GM19463 (cell line): Measurements from ENCODE around the gene PTK6.
A peak's percentile ranks its signal among the peaks of the same experiment; 100 is the strongest.
"Not testable (repeated sequence)": the region's sequence is repeated elsewhere in the genome, so short reads cannot be mapped to it uniquely, and the experiment has no call there.

Experiments
- ATAC-seq: cut with Tn5 transposase; IDR thresholded peaks from one replicate; pipeline ENCODE4 v1.9.1; 2021; ENCODE audit warnings: mild to moderate bottlenecking, moderate library complexity; ENCODE audit not compliant: unreplicated experiment

The PTK6 gene

DNA sequence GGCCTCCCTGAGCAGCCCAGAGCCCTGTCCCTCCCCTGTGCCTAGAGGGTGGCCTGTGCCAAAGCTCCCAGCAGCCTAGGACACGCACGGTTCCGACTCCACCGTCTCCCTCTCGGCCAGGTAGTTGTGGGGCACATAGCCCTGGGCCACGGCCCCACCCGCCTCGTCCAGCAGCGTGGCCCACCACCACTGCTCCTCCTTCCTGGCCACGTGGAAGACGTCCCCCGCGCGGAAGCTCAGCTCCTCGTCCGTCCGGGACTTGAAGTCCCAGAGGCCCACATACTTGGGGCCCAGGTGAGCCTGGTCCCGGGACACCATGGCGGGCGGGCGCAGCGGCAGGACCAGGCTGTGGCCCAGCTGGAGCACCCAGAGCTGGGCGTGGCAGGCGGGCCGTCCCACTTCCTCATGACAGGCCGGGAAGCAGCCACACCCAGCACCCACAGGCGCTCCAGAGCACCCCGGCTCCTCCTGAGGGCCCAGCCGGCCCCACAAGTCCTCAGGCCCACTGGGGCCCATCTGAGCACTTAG lies at the start of gene PTK6:
Gene PTK6, minus strand, starts transcription at position 380 of the 528 bp plus-strand sequence. Its CDS starts 62 bp downstream, at position 318.
- peak; percentile 24 for ATAC-seq

DNA sequence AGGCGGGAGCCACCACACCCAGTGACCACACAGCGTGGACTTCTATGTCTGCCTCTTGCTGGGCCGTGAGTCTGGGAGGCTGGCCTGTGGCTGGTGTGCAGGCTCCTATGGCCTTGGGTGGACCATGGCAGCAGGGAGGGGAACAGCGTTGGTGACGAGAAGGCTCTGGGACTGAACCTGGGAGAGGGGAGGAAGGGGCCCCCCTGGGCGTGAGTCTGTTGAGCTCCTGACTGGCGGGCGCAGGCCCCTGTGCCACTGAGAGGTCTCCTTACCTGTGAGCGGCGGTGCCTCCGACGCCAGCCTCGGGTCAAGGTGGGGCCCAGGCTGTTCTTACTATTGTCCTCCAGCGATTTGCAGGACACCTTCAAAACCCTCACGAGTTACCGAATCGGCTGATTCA lies 49.6 kb upstream of the PTK6 start:
- ATAC-seq: no peak

DNA sequence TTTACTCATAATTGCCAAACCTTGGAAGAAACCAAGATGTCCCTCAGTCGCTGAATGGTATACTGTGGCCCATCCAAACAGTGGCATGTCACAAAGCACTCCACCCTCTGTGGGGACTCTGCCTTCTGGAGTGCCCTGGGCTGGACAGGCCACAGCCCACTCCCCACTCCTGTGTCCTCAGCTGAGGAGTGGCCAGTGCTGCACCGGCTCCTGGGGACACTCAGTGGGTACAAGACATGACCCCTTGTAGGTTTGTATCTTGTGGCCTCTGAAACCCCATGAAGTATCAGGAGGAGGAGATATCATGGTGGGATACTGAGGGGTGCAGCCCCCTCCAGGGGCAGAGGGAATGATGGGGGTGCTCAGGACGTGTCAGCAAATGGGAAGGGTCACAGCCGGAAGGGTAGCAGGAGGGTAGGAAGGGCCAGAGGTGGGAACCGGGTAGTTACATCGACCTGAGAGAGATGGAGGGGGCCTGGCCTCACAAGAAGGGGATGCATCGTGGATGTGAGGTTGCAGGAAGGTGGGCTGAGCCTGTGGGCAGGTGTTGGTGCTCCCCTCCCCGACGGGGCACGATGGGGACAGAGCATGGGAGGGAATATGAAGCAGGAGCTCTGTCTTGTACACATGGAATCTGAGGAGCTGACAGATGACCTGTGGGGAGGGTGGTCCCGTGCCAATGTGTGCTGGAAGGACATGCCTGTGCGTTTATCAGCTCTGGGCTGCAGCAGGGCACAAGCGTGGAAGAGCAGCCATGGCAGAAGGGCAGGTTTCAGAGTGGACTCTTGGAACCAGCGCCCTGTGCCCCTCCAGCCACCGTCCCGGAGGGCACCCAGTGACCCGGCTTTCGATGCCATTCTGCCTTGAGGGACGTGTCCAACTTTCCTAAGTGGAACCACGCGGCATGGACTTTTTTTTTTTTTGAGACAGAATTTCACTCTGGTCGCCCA lies 48.7 kb upstream of the PTK6 start:
- no peak for ATAC-seq

DNA sequence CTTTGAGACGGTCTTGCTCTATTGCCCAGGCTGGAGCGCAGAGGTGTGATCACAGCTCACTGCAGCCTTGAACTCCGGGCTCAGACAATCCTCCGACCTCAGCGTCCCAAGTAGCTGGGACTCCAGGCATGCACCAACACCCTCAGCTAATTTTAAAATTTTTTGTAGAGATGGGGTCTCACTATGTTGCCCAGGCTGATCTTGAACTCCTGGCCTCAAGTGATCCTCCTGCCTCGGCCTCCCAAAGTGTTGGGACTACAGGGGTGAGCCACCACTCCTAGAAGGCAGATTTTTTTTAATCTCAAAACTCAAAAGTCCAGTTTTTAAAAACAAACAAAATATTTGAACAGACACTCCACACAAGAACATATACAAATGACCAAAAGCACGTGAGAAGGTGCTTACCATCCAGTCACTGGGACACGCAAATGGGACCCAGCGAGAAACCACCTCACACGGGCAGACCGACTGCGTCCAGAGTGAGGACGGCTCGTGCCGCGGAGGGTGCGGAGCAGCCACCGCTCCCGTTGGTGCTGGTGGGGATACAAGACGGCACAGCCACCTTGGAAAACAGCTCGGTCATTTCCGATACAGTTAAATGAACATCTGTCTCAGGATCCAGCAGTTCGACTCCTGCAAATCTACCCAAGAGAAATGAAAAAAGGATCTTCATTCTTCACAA lies 45.3 kb upstream of the PTK6 start:
- no peak for ATAC-seq

DNA sequence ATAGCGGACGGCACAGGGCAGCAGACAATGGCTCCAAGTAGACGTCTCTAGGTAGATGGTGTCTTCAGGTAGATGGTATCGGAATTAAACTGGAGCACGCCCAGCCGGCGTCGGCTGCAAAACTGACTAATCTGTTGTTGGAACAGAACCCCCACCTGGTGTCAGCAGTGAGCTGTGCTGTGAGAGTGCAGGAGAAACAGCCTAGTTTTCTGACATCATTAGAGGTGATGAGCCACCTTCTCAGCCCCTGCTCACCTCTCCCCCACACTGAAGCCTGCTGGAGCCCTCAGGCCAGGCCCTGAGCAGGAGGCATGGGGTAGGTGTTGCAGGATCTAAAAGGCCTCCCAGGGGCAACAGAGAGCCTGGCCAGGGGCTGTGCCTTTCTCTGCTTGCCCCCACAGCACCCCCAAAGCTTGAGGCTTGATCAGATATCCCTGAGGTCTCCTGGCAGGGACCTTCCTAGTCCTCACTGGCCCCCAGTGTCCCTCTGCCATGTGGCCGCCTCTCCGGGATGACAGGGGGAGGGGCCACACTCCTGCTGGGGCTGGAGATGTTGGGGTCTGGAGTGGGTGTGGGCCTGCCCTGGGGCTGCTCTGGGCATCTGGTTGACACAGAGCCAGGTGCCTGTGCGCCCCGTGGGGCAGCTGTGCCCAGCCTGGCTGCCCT lies 43.8 kb upstream of the PTK6 start:
- ATAC-seq: no peak

DNA sequence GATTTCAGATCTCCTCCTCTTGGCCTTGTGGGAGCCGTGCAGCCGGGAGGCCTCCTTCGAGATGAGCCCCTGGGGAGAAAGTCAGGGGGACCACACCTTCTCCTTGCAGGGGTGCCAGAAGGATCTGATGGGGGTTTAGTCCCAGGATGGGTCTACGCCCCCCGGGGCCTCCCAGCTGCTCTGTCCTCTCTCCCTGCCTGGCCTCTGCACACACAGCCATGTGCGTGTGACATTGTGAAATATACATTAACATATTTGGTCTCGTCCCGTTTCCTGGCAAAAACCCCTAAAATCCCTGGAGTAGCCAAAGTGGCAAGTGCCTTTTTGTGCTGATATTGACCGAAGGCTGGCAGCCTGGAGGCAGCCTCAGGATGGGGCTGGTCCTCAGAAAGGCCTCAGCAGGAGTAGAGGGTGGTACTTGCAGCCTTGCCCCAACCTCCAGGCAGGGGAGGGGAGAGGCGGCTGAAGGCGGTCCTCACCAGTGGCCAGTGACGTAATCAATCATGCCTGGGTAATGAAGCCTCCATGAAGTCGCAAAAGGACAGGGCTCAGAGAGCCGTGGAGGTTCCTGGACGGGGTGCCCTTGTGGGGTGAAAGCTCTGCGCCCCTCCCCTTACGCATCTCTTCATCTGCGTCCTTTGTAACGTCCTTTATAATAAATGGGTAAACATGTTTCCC lies 42.0 kb upstream of the PTK6 start:
- ATAC-seq: no peak

DNA sequence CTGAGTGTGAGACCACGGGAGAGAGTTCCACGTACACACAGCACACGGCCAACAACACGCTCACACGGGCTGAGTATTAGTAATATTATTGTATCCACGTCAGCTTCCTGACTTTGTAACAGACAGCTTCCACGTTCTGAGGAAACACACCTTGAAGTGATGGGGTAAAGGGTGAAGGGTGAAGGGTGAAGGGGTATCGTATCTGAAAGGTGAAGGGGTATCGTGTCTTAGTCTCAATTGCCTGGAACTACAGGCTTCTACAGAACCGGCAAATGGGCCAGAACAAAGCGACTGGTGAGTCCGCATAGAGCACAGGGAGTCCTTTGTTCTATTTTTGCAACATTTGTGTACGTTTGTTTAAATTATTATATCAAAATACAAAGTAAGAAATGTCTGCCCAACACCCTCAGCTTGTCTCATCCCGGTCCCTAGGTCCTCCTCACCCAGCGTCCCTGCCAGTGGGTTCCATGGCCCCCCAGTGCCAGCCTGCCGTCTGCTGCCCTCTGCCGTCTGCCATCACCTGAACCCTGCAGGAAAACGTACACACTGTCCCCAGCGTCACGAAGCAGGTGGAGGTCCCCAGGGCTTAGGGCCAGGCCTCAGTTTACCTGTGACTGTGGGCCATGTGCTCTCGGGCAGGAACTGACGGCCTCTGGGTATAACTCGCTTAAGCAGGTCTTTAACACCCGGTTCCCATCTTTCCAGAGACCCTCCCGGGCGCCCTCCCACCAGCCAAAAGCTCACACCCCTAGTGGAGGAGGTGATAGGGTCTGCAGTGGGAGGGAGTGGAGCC lies 41.2 kb upstream of the PTK6 start:
- ATAC-seq: no peak

DNA sequence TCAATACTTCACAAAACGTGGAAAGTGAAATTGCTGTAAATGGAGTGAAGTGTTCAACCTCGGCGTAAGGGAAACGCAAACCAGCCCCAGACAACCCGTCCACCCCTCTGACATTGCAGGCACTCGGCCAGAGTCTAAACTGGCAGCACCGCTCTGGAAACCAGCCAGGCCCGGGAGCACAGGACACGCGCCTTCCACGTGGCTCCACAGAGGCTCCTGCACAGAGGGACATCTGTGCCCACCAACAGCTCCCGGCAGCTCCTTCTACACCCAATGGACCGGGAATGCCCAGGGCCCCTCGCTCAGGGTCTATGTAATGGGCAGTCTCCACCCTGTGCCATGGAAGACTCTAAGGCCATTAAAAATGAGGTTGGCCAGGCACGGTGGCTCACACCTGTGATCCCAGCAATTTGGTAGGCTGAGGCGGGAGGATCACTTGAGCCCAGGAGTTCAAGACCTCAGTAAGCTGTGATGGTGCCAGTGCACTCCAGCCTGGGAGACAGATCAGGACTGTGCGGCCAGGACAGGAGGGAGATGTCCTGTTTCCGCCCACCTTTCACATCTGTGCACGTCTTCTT lies 40.2 kb upstream of the PTK6 start:
- ATAC-seq: no peak

DNA sequence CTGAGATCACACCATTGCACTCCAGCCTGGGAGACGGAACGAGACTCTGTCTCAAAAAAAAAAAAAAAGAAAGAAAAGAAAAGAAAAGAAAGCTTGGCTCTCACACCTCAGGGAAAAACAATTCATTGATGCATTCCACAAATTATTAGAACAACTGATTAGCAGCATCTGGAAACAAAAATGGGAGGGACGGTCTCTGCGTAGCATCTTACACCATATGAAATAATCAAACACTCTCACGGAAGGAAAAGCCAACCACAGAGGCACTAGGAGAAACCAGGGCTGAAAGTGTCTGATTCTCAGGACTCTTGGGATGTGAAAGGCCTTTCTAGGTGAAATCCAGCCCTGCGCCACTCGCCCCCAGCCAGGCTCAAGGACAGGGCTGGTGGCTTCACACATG lies 39.1 kb upstream of the PTK6 start:
- ATAC-seq: no peak

DNA sequence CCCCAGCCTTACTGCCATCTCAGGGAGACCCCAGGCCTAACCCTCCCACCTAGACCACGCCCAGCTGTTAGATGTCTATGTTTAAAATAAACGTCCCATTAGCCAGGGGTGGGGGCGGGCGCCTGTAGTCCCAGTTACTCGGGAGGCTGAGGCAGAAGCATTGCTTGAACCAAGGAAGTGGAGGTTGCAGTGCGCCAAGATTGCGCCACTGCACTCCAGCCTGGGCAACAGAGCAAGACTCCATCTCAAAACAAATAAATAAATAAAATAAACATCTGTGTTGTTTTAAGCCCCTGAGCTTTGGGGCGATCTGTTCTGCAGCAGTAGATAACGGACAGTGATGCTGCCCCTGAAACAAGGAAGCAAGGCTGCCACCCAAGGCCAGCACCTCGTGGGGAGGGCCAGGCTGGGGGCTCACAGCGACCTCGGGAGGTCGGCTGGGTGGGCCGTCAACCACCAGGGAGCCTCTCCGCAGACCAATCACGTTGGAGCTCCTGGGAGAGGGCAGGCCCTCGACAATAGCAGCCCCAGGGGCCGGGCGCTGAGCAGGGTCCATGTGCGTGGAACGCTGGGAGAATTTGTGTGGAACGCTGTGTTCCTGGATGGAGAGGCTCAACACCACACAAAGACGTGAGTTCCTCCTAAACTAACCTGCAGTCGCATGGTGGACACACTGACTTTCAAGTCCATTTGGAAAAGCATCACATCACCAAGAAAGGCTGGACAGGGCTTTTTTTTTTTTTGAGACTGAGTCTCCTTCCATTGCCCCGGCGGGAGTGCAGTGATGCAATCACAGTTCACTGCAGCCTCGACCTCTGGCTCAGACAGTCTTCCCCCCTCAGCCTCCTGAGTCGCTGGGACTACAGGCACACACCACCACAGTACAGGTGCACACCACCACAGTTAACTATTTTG lies 37.9 kb upstream of the PTK6 start:
- ATAC-seq: no peak

DNA sequence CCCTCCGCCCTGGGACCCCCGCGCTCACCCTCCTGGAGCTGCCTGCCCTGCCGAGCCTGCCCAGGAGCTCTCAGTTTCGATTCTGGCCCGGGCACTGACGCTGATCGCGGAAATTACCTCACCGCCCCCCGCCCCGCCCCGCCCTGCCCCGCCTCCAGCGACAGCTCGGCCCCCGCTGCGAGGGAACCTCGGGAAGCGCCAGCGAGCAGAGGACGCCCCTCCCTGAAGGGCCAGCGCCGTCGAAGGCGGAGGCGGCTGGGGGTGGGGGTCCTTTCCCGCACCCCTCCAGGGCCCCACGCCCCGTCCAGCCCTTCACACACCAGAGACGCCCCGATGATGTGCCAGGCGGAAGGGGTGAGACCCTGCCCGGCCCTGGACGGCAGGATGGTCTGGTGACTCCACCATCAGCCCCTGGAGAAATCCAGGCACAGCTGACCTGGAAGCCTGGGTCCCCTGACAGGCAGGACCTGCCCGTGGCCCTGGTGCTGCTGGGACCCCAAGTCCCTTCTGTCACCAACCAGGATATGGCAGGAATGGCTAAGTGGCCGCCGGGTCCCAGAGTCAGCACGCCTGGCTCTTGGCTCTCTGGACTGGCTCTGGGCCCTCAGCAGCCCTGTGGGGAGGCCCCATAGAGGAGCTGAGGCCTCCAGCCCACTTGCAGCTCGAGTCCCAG lies 37.1 kb upstream of the PTK6 start, which contains the start of gene HELZ2:
Gene HELZ2, minus strand, starts transcription at position 84 of the 673 bp plus-strand sequence. CDS start 1,854 bp downstream, outside the sequence.
- ATAC-seq: peak; percentile 68

DNA sequence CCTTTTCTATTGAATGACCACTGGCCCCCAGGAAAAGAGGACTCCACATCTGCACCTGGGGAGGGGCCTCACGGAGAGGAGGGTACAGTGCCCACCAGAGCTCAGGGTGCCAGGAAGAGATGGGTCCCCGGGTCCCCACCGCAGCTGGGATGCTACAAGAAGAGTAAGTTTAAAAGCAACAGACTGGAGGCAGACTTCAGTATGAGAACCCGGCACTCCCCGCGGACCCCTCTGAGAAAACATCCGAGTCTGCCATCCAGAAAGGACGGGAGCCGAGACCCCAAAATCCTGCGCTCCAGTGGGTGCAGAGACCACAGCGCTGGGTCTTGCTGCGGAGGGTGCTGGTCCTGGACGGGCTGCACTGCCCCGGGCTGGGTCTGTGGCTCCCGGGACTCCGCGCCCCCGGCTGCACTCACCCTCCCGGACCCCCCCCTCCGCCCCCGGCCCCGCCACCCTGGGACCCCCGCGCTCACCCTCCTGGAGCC lies 36.5 kb upstream of the PTK6 start:
- ATAC-seq: no peak

DNA sequence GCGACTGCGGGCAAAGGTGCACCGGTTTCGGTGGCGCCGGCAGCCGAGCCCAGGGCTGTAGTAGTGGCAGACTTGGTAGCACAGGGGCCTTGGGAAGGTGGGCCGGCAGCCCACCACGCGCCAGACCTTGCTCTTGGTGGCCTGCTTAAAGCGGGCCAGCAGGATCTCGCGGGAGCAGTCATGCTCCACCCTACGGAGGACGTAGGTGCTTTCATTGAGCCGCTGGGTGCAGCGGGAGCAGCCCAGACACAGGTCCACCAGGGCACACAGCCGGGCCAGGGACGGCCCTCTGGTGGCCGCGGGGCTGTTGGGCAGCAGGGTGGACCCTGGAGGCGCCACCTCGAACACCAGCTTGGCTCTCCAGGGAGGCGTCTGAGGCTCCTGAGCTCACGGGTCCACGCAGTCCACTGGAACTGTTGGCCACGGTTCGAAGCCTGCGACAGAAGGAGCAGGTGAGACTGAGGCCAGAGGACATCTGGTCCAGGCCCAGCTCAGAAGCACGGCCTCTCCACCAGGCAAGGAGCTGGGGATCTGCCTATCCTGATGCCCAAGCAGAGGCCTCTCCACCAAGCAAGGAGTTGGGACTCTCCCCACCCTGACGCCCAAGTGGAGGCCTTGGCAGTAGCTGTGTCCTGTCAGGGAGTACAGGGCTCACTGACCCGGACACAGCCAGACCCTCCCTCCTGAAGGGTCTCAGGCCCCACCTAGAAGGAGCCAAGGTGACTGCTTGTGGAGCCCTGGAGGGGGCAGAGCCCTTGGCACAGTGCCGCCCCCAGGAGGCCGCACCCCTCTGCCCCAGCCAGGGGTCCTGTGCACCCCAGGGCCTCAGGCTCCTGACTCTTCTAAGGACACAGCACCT lies 35.8 kb upstream of the PTK6 start:
- ATAC-seq: no peak

DNA sequence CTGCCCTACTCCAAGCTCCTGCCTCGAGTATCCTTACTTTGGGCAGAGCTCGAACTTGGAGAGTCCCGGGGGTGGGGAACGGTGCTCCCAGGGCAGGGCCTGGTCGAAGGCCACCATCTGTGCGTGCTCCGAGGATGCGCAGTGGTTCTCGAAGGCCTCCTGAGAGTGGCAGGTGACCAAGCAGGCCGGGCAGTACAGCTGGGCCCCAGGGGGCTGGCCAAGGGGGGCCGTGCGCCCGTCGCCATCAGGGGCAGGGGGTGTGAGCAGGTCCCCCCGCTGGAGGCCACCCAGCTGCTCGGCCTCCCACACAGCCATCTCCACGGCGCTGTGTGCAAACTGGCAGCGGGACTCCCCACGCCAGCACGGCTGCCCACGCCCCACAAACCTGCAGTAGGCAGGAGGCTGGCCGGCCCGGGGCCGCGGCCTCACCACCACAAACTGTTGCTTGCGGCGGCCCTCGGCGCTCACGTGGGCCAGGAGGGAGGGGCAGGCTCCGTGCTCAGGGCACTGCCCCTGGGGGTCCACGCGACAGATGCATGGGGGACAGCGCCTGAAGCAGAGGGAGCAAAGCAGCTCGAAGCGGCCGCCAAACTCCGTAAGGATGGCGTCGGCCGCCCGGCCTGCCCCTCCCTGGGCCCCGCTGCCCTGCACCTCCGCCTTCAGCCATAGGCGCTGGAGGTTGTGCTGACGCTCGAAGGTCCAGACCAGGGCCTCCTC lies 35.1 kb upstream of the PTK6 start:
- no peak for ATAC-seq

DNA sequence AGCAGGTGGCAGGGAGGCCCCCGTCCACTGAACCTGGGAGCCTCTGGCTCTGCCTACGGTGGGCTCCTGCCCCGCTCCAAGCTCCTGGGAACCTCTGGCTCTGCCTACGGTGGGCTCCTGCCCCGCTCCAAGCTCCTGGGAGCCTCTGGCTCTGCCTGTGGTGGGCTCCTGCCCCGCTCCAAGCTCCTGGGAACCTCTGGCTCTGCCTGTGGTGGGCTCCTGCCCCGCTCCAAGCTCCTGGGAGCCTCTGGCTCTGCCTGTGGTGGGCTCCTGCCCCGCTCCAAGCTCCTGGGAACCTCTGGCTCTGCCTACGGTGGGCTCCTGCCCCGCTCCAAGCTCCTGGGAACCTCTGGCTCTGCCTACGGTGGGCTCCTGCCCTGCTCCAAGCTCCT lies 33.9 kb upstream of the PTK6 start:
- ATAC-seq: not testable (repeated sequence)
